ENCODE measurements around the gene CCDC192. TPM values are rescaled to one million over a fixed set of nuclear protein-coding genes. Genes with fewer than 3 reads are reported as not detected.
"Not testable (repeated sequence)": the region's sequence is repeated elsewhere in the genome, so short reads cannot be mapped to it uniquely, and the experiment has no call there.

CCDC192 gene
- total RNA-seq, 1 donor from 2014 or later: not detected

GRCh38 chr5:127741412-127741811 lies 38.2 kb downstream of the CCDC192 start:
- no peak for TF ChIP-seq CTCF (IDR thresholded peaks at IDR 0.05; ENCODE audit: insufficient read depth, low read length, poor library complexity, severe bottlenecking)
- no peak for DNase-seq (ENCODE audit: low read depth)
- Histone ChIP-seq H3K36me3 (ENCODE audit: control insufficient read depth, insufficient read depth, low read length) (no peaks in the 10 kb centered on the region), H3K27me3 (ENCODE audit: control insufficient read depth, insufficient read depth, low read length) (no peaks in the 10 kb centered on the region), H3K4me3 (ENCODE audit: low read depth, low read length) (no peak overlapping the region)

- DNase-seq (ENCODE audit: low read depth): no peak
- Histone ChIP-seq H3K4me3 (ENCODE audit: low read depth, low read length) (no peak overlapping the region), H3K36me3 (ENCODE audit: control insufficient read depth, insufficient read depth, low read length) (no peaks in the 10 kb centered on the region), H3K27me3 (ENCODE audit: control insufficient read depth, insufficient read depth, low read length) (no peaks in the 10 kb centered on the region)
- TF ChIP-seq CTCF (IDR thresholded peaks at IDR 0.05; ENCODE audit: insufficient read depth, low read length, poor library complexity, severe bottlenecking): no peak
Measured at GRCh38 chr5:127744241-127744640, 41.0 kb downstream of the CCDC192 start.

- H3K4me3 ChIP-seq (ENCODE audit: low read depth, low read length): no peak overlapping the region
- no peaks in the 10 kb centered on the region for H3K36me3 ChIP-seq (ENCODE audit: control insufficient read depth, insufficient read depth, low read length)
- no peak for DNase-seq (ENCODE audit: low read depth)
- no peaks in the 10 kb centered on the region for H3K27me3 ChIP-seq (ENCODE audit: control insufficient read depth, insufficient read depth, low read length)
- TF ChIP-seq CTCF (IDR thresholded peaks at IDR 0.05; ENCODE audit: insufficient read depth, low read length, poor library complexity, severe bottlenecking): peak; percentile 43
Measured at GRCh38 chr5:127746756-127747155, 43.6 kb downstream of the CCDC192 start.

GRCh38 chr5:127752503-127753265 lies 49.5 kb downstream of the CCDC192 start:
- not testable (repeated sequence) for H3K4me3 ChIP-seq (ENCODE audit: low read depth, low read length)

GRCh38 chr5:127754259-127754658 lies 51.1 kb downstream of the CCDC192 start:
- H3K36me3 ChIP-seq (ENCODE audit: control insufficient read depth, insufficient read depth, low read length): no peaks in the 10 kb centered on the region
- H3K27me3 ChIP-seq (ENCODE audit: control insufficient read depth, insufficient read depth, low read length): no peaks in the 10 kb centered on the region
- DNase-seq (ENCODE audit: low read depth): no peak
- no peak for TF ChIP-seq CTCF (IDR thresholded peaks at IDR 0.05; ENCODE audit: insufficient read depth, low read length, poor library complexity, severe bottlenecking)
- no peak overlapping the region for H3K4me3 ChIP-seq (ENCODE audit: low read depth, low read length)

More at GRCh38 chr5:127752503-127753265, 49.5 kb downstream of the CCDC192 start:
- not testable (repeated sequence) for DNase-seq (ENCODE audit: low read depth); H3K36me3 ChIP-seq (ENCODE audit: control insufficient read depth, insufficient read depth, low read length); H3K27me3 ChIP-seq (ENCODE audit: control insufficient read depth, insufficient read depth, low read length)

GRCh38 chr5:127754706-127755105 lies 51.5 kb downstream of the CCDC192 start:
- H3K36me3 ChIP-seq (ENCODE audit: control insufficient read depth, insufficient read depth, low read length): no peaks in the 10 kb centered on the region
- DNase-seq (ENCODE audit: low read depth): no peak
- no peak for TF ChIP-seq CTCF (IDR thresholded peaks at IDR 0.05; ENCODE audit: insufficient read depth, low read length, poor library complexity, severe bottlenecking)
- H3K27me3 ChIP-seq (ENCODE audit: control insufficient read depth, insufficient read depth, low read length): no peaks in the 10 kb centered on the region
- H3K4me3 ChIP-seq (ENCODE audit: low read depth, low read length): no peak overlapping the region

Data from kidney epithelial cell (primary cell).